ENCODE data around the gene LACTBL1. TPM values are rescaled to one million over a fixed set of nuclear protein-coding genes. Genes with fewer than 3 reads are reported as not detected.
"Not testable (repeated sequence)": the region's sequence is repeated elsewhere in the genome, so short reads cannot be mapped to it uniquely, and the experiment has no call there.

LACTBL1 gene
- total RNA-seq, 1 donor from 2014 or later: not detected

- H3K9me3 ChIP-seq (replicated peaks): peaks cover 18% of the 10 kb centered on the region
- H3K36me3 ChIP-seq; H3K4me3 ChIP-seq; H3K27me3 ChIP-seq (ENCODE audit: low read depth); intact Hi-C loops (cut with micrococcal nuclease); H3K27ac ChIP-seq (replicated peaks); H3K4me1 ChIP-seq; DNase-seq: not testable (repeated sequence)
Observed at GRCh38 chr1:22997528-22997927, 24.9 kb upstream of the LACTBL1 start.

DNA sequence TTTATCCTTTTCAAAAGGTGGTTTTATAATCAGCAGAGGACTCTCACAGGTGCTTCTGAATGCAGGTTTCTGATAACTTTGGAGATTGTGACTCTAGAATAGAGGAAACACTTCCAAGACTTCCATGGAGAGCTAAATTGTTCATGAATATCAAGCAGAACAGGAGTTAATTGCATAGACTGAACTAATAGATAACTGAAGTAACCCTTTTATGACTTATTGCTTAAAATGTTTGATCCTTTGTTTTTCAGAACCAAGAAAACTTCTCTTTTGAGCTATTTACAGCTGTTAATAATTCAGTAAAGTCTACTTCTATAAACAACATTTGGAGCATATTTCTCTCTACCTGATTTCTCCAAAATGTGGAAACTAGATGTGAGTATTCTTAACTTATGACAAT is 23.1 kb upstream of the LACTBL1 start:
- H3K4me1 ChIP-seq: no peaks in the 10 kb centered on the region
- H3K4me3 ChIP-seq: no peak overlapping the region
- H3K36me3 ChIP-seq: no peaks in the 10 kb centered on the region
- no peak overlapping the region for H3K27ac ChIP-seq (replicated peaks)
- H3K9me3 ChIP-seq (replicated peaks): peaks cover 19% of the 10 kb centered on the region
- intact Hi-C loops (cut with micrococcal nuclease): no loop called here
- no peak for DNase-seq
- TF ChIP-seq, protein P1, sequence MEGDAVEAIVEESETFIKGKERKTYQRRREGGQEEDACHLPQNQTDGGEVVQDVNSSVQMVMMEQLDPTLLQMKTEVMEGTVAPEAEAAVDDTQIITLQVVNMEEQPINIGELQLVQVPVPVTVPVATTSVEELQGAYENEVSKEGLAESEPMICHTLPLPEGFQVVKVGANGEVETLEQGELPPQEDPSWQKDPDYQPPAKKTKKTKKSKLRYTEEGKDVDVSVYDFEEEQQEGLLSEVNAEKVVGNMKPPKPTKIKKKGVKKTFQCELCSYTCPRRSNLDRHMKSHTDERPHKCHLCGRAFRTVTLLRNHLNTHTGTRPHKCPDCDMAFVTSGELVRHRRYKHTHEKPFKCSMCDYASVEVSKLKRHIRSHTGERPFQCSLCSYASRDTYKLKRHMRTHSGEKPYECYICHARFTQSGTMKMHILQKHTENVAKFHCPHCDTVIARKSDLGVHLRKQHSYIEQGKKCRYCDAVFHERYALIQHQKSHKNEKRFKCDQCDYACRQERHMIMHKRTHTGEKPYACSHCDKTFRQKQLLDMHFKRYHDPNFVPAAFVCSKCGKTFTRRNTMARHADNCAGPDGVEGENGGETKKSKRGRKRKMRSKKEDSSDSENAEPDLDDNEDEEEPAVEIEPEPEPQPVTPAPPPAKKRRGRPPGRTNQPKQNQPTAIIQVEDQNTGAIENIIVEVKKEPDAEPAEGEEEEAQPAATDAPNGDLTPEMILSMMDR (IDR thresholded peaks at IDR 0.05; ENCODE audit: borderline replicate concordance): no peak
- H3K27me3 ChIP-seq (ENCODE audit: low read depth): peaks cover 10% of the 10 kb centered on the region

DNA sequence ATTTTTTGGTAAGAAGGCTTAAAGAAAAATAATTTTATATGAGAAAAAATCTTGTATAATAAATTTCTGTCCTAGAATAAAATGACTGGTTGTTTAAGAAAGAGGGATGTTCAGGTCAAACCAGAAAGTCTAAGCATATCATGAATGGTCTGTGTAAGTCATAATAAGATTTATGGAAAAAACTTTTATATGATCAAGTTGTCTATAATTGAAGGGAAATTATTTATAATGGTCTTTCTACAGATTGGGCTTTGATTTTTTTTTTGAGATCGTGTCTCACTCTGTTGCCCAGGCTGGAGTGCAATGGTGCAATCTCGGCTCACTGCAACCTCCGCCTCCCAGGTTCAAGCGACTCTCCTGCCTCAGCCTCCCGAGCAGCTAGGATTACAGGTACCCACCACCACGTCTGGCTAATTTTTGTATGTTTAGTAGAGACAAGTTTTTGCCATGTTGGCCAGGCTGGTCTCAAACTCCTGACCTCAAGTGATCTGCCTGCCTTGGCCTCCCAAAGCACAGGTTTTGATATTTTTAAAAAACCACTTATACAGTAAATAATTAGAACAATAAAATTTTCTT is 20.6 kb upstream of the LACTBL1 start:
- H3K27me3 ChIP-seq (ENCODE audit: low read depth); H3K36me3 ChIP-seq; H3K4me3 ChIP-seq; intact Hi-C loops (cut with micrococcal nuclease); DNase-seq; H3K4me1 ChIP-seq; H3K27ac ChIP-seq (replicated peaks): not testable (repeated sequence)
- peaks cover 19% of the 10 kb centered on the region for H3K9me3 ChIP-seq (replicated peaks)

DNA sequence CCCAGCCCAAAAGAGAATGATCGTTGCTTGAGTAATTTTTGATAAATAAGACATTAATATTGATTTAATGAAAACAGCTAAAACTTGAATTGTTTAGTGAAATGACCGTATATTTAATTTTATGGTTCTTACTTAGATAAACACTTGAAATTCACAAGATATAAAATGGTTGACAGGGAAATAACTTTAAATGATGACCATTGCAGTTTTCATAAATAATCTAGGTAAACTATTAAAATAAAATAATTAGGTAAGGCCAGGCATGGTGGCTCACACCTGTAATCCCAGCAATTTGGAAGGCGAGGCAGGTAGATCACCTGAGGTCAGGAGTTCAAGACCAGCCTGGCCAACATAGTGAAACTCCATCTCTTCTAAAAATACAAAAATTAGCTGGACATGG is 19.7 kb upstream of the LACTBL1 start:
- H3K36me3 ChIP-seq; intact Hi-C loops (cut with micrococcal nuclease); H3K4me3 ChIP-seq; H3K27me3 ChIP-seq (ENCODE audit: low read depth); DNase-seq; H3K4me1 ChIP-seq; H3K27ac ChIP-seq (replicated peaks): not testable (repeated sequence)
- H3K9me3 ChIP-seq (replicated peaks): peaks cover 19% of the 10 kb centered on the region

DNA sequence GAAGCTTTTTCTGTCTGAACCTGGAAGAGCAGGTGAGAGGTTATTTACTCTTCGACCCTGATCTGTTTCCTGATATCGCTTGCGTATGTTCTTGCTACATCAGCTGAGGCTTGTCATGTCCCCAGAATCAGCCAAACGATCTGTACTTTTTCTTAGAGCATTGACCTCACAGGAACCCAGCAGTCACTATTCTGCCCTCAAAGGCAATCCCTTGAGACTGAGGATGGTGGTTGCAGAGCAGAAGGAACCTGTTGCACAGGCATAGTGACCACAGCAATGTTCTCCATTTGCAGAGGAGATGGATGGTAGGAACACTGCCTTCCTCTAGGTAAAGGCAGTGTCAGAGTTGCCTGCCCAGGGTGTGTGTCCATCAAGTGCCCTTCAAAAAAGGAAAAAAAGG is 11.3 kb upstream of the LACTBL1 start:
- intact Hi-C loops (cut with micrococcal nuclease): no loop called here
- no peak for DNase-seq
- Histone ChIP-seq H3K27ac (replicated peaks) (no peak overlapping the region), H3K36me3 (no peaks in the 10 kb centered on the region), H3K9me3 (replicated peaks) (no peaks in the 10 kb centered on the region), H3K27me3 (ENCODE audit: low read depth) (peaks cover 7% of the 10 kb centered on the region), H3K4me3 (no peak overlapping the region), H3K4me1 (no peaks in the 10 kb centered on the region)
- TF ChIP-seq, protein P1 (IDR thresholded peaks at IDR 0.05; ENCODE audit: borderline replicate concordance): no peak

DNA sequence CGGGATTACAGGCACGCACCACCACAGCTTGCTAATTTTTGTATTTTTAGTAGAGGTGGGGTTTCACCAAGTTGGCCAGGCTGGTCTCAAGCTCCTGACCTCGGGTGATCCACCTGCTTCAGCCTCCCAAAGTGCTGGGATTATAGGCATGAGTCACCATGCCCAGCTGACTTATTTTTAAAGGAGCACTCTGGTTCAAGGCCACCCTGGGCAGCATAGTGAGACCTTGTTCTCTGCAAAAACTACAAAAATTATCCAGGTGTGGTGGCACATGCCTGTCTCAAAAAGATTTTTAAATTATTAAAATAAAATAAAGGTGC is 7.8 kb upstream of the LACTBL1 start:
- H3K9me3 ChIP-seq (replicated peaks); intact Hi-C loops (cut with micrococcal nuclease); H3K27ac ChIP-seq (replicated peaks); H3K4me1 ChIP-seq; H3K4me3 ChIP-seq; H3K36me3 ChIP-seq; DNase-seq: not testable (repeated sequence)
- peaks cover 17% of the 10 kb centered on the region for H3K27me3 ChIP-seq (ENCODE audit: low read depth)

DNA sequence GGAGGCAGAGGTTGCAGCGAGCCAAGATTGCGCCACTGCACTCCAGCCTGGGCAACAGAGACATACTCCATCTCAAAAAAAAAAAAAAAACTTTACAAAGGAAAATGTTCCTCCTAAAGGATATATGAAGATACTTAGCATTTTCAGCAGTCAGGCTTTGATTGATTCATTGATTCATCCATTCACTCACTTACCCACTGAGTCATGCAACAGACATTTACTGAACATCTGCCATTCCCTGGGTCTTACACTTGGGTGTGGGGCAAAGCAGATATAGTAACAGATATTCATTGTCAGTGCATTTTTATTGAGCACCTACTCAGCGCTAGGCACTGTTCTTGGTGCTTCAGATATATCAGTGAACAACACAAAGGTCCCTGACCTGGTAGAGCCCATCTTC is 5.6 kb upstream of the LACTBL1 start:
- Histone ChIP-seq H3K9me3 (replicated peaks) (no peaks in the 10 kb centered on the region), H3K27me3 (ENCODE audit: low read depth) (peaks cover 36% of the 10 kb centered on the region), H3K36me3 (no peaks in the 10 kb centered on the region), H3K27ac (replicated peaks) (no peak overlapping the region), H3K4me3 (no peak overlapping the region), H3K4me1 (no peaks in the 10 kb centered on the region)
- no peak for DNase-seq
- intact Hi-C loops (cut with micrococcal nuclease): no loop called here
- TF ChIP-seq, protein P1 (IDR thresholded peaks at IDR 0.05; ENCODE audit: borderline replicate concordance): no peak
